HepG2 (cell line): Measurements from ENCODE around the gene C2. TPM values are rescaled to one million over a fixed set of nuclear protein-coding genes. Genes with fewer than 3 reads are reported as not detected.

Experiments used
- CBX1 ChIP-seq: IDR thresholded peaks from one replicate; pipeline ENCODE4 v1.6.1; 2016; ENCODE audit warnings: antibody characterized with exemption, low read depth
- HDAC6 ChIP-seq: fragments of 200-600 bp; sonication (generic); IDR thresholded peaks from 2 replicates; pipeline ENCODE4 v1.7.0; 2017; ENCODE audit warnings: mild to moderate bottlenecking, antibody characterized with exemption, low read length, low read depth
- KMT2A ChIP-seq: sonication (generic); formaldehyde crosslinking; IDR thresholded peaks from 2 replicates; pipeline ENCODE4 v1.4.0; 2020; ENCODE audit warnings: missing genetic modification reagents
- NBN ChIP-seq: fragments of 450-650 bp; conservative IDR thresholded peaks from 2 replicates; pipeline ENCODE4 v1.6.1; 2017
- NFRKB ChIP-seq: fragments of 450-650 bp; IDR thresholded peaks from 2 replicates; pipeline ENCODE4 v1.6.1; 2017
- RBAK ChIP-seq: sonication (generic); formaldehyde crosslinking; IDR thresholded peaks from 2 replicates; pipeline ENCODE4 v1.5.1; 2020; ENCODE audit warnings: mild to moderate bottlenecking, missing genetic modification reagents
- SMARCE1 ChIP-seq: fragments of 450-650 bp; IDR thresholded peaks from 2 replicates; pipeline ENCODE4 v1.6.1; 2017; ENCODE audit warnings: borderline replicate concordance
- TBX3 ChIP-seq: fragments of 450-650 bp; IDR thresholded peaks from 2 replicates; pipeline ENCODE4 v1.6.1; 2017; ENCODE audit warnings: antibody characterized with exemption, mild to moderate bottlenecking, inconsistent platforms, borderline replicate concordance
- TCF7 ChIP-seq: sonication (generic); IDR thresholded peaks from 2 replicates; pipeline ENCODE4 v1.6.1; 2016; ENCODE audit warnings: antibody characterized with exemption, low read depth
- ZBTB3 ChIP-seq: sonication (generic); formaldehyde crosslinking; IDR thresholded peaks from 2 replicates; pipeline ENCODE4 v1.4.0; 2020; ENCODE audit warnings: low read depth, mild to moderate bottlenecking, moderate library complexity, missing genetic modification reagents, borderline replicate concordance
- ZKSCAN1 ChIP-seq: fragments of 150-350 bp; IDR thresholded peaks from 2 replicates; pipeline ENCODE4 v1.6.1; 2014; ENCODE audit warnings: low read length
- ZMYM3 ChIP-seq: sonication (generic); formaldehyde crosslinking; IDR thresholded peaks from 2 replicates; pipeline ENCODE4 v1.5.1; 2020; ENCODE audit warnings: mild to moderate bottlenecking, missing genetic modification reagents
- ZNF225 ChIP-seq: sonication (generic); formaldehyde crosslinking; IDR thresholded peaks from 2 replicates; pipeline ENCODE4 v1.4.0; 2020; ENCODE audit warnings: mild to moderate bottlenecking, missing genetic modification reagents
- ZNF282 ChIP-seq: fragments of 450-650 bp; IDR thresholded peaks from 2 replicates; pipeline ENCODE4 v1.6.1; 2018; ENCODE audit not compliant: partially characterized antibody
- ZNF44 ChIP-seq: sonication (generic); formaldehyde crosslinking; IDR thresholded peaks from 2 replicates; pipeline ENCODE4 v1.5.1; 2020; ENCODE audit warnings: mild to moderate bottlenecking, missing genetic modification reagents
- ZNF510 ChIP-seq: sonication (generic); formaldehyde crosslinking; IDR thresholded peaks from 2 replicates; pipeline ENCODE4 v1.4.0; 2020; ENCODE audit warnings: low read depth, mild to moderate bottlenecking, missing genetic modification reagents
- ZNF616 ChIP-seq: sonication (generic); formaldehyde crosslinking; IDR thresholded peaks from 2 replicates; pipeline ENCODE4 v1.5.0; 2020; ENCODE audit warnings: low read depth, mild to moderate bottlenecking, missing genetic modification reagents
- ZNF674 ChIP-seq: sonication (generic); formaldehyde crosslinking; IDR thresholded peaks from 2 replicates; pipeline ENCODE4 v1.5.0; 2020; ENCODE audit warnings: low read depth, mild to moderate bottlenecking, missing genetic modification reagents
- polyA plus RNA-seq, 8 experiments: library from polyadenylated mRNA; depleted of rRNA in 3 of 8; stranded (reverse) in 7 of 8; unstranded in 1 of 8; fragments of >200 nt; fragmentation: Illumina TruSeq in 4 of 8; extraction: Trizol in 4 of 8; gene quantifications; 2 replicates each; pipeline versions ENCODE4 v1.2.1 to v1.2.3, GENCODE V29; 2011 to 2016; ENCODE audit warnings: low read depth in 4 of 8, missing spikeins in 1 of 8, mixed read lengths in 1 of 8; ENCODE audit not compliant: insufficient read depth in 1 of 8
- total RNA-seq, 5 experiments: library from RNA; depleted of rRNA; stranded (reverse); fragments of >200 nt; fragmentation: Illumina TruSeq; extraction: Trizol; gene quantifications; 2 replicates each; pipeline ENCODE4 v1.2.3, GENCODE V29; 2016; ENCODE audit warnings: low read depth in 1 of 5
- TF ChIP-seq, protein P1 (sequence below): sonication (generic); formaldehyde crosslinking; IDR thresholded peaks from 2 replicates; pipeline ENCODE4 v1.8.0; 2022; ENCODE audit warnings: missing genetic modification reagents, low read depth, mild to moderate bottlenecking, borderline replicate concordance
- TF ChIP-seq, protein P2 (sequence below): sonication (generic); formaldehyde crosslinking; IDR thresholded peaks from 2 replicates; pipeline ENCODE4 v1.8.1; 2023; ENCODE audit warnings: mild to moderate bottlenecking, moderate library complexity, missing genetic modification reagents
- TF ChIP-seq, protein P3 (sequence below): sonication (generic); formaldehyde crosslinking; IDR thresholded peaks from 2 replicates; pipeline ENCODE4 v1.5.0; 2020; ENCODE audit warnings: missing genetic modification reagents
- TF ChIP-seq, protein P4 (sequence below): IDR thresholded peaks from 2 replicates; pipeline ENCODE4 v1.6.1; 2016; ENCODE audit warnings: low read depth, borderline replicate concordance
- TF ChIP-seq, protein P5 (sequence below): IDR thresholded peaks from 2 replicates; pipeline ENCODE4 v1.6.1; 2016; ENCODE audit warnings: low read depth
- TF ChIP-seq, protein P6 (sequence below): sonication (generic); formaldehyde crosslinking; conservative IDR thresholded peaks from 2 replicates; pipeline ENCODE4 v1.5.0; 2020; ENCODE audit warnings: missing genetic modification reagents
- TF ChIP-seq, protein P7 (sequence below): sonication (generic); formaldehyde crosslinking; conservative IDR thresholded peaks from 2 replicates; pipeline ENCODE4 v1.4.0; 2020; ENCODE audit warnings: missing genetic modification reagents

Gene C2
- total and polyA plus RNA-seq, 2 of the 13 experiments (the other 11 are each of a cell fraction or from before 2014, with no cell fraction given): 165 to 307 TPM

DNA sequence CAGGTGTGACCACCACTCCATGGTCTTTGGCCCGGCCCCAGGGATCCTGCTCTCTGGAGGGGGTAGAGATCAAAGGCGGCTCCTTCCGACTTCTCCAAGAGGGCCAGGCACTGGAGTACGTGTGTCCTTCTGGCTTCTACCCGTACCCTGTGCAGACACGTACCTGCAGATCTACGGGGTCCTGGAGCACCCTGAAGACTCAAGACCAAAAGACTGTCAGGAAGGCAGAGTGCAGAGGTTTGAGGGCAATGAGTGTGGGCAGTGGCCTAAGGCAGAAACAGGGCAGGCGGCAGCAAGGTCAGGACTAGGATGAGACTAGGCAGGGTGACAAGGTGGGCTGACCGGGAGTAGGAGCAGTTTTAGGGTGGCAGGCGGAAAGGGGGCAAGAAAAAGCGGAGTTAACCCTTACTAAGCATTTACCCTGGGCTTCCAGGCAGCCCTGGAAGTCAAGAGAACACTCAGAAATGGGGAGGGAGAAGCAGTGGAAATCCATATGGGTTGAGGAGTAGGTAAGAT lies 18.9 kb downstream of the C2 start (continued):
- no peak for TF ChIP-seq ZNF616 (CRISPR knock-in tag)
- no peak for TF ChIP-seq KMT2A (CRISPR knock-in tag)
- TF ChIP-seq, protein P1, sequence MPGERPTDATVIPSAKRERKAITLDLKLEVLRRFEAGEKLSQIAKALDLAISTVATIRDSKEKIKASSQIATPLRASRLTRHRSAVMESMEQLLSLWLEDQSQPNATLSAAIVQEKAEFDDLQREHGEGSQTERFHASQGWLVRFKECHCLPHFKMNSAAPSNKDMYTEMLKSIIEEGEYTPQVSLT: no peak
- TF ChIP-seq ZBTB3 (CRISPR knock-in tag): no peak
- no peak for TF ChIP-seq CBX1
- no peak for TF ChIP-seq SMARCE1
- TF ChIP-seq RBAK (CRISPR knock-in tag): no peak
- TF ChIP-seq, protein P2, sequence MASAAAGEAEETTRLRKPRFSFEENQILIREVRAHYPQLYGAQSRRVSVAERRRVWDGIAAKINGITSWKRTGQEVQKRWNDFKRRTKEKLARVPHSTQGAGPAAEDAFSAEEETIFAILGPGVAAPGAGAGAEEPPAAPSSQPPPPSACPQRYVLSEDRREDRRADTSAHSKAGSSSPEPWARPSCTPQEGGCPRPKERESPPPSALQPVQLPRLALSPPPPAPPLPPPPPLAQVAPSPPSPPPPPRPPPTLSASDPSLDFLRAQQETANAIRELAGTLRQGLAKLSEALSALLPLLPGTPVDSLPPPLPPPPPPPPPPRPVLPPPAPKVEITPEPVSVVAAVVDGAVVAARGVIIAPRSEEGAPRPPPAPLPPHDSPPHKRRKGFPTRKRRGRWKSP: no peak
- peak; percentile 74; the same call in 1 of the 2 replicates for TF ChIP-seq TCF7
- TF ChIP-seq ZNF282: no peak
- TF ChIP-seq, protein P3, sequence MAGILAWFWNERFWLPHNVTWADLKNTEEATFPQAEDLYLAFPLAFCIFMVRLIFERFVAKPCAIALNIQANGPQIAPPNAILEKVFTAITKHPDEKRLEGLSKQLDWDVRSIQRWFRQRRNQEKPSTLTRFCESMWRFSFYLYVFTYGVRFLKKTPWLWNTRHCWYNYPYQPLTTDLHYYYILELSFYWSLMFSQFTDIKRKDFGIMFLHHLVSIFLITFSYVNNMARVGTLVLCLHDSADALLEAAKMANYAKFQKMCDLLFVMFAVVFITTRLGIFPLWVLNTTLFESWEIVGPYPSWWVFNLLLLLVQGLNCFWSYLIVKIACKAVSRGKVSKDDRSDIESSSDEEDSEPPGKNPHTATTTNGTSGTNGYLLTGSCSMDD: no peak
- TF ChIP-seq NFRKB: no peak
- TF ChIP-seq ZMYM3 (CRISPR knock-in tag): no peak
- no peak for TF ChIP-seq ZNF674
- TF ChIP-seq ZNF225 (CRISPR knock-in tag): no peak
- TF ChIP-seq, protein P4, sequence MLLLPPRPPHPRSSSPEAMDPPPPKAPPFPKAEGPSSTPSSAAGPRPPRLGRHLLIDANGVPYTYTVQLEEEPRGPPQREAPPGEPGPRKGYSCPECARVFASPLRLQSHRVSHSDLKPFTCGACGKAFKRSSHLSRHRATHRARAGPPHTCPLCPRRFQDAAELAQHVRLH (CRISPR knock-in tag): no peak
- TF ChIP-seq, protein P5, sequence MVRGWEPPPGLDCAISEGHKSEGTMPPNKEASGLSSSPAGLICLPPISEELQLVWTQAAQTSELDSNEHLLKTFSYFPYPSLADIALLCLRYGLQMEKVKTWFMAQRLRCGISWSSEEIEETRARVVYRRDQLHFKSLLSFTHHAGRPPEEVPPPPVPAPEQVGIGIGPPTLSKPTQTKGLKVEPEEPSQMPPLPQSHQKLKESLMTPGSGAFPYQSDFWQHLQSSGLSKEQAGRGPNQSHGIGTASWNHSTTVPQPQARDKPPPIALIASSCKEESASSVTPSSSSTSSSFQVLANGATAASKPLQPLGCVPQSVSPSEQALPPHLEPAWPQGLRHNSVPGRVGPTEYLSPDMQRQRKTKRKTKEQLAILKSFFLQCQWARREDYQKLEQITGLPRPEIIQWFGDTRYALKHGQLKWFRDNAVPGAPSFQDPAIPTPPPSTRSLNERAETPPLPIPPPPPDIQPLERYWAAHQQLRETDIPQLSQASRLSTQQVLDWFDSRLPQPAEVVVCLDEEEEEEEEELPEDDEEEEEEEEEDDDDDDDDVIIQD (CRISPR knock-in tag): no peak
- TF ChIP-seq, protein P6, sequence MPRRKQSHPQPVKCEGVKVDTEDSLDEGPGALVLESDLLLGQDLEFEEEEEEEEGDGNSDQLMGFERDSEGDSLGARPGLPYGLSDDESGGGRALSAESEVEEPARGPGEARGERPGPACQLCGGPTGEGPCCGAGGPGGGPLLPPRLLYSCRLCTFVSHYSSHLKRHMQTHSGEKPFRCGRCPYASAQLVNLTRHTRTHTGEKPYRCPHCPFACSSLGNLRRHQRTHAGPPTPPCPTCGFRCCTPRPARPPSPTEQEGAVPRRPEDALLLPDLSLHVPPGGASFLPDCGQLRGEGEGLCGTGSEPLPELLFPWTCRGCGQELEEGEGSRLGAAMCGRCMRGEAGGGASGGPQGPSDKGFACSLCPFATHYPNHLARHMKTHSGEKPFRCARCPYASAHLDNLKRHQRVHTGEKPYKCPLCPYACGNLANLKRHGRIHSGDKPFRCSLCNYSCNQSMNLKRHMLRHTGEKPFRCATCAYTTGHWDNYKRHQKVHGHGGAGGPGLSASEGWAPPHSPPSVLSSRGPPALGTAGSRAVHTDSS (CRISPR knock-in tag): no peak
- no peak for TF ChIP-seq NBN
- no peak for TF ChIP-seq ZNF510 (CRISPR knock-in tag)
- TF ChIP-seq ZKSCAN1: no peak
- no peak for TF ChIP-seq ZNF44 (CRISPR knock-in tag)
- TF ChIP-seq, protein P7, sequence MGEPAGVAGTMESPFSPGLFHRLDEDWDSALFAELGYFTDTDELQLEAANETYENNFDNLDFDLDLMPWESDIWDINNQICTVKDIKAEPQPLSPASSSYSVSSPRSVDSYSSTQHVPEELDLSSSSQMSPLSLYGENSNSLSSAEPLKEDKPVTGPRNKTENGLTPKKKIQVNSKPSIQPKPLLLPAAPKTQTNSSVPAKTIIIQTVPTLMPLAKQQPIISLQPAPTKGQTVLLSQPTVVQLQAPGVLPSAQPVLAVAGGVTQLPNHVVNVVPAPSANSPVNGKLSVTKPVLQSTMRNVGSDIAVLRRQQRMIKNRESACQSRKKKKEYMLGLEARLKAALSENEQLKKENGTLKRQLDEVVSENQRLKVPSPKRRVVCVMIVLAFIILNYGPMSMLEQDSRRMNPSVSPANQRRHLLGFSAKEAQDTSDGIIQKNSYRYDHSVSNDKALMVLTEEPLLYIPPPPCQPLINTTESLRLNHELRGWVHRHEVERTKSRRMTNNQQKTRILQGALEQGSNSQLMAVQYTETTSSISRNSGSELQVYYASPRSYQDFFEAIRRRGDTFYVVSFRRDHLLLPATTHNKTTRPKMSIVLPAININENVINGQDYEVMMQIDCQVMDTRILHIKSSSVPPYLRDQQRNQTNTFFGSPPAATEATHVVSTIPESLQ (CRISPR knock-in tag): no peak
- TF ChIP-seq HDAC6: no peak
- TF ChIP-seq TBX3: no peak
